ENCODE measurements around the gene FAAP100. TPM values are rescaled to one million over a fixed set of nuclear protein-coding genes. Genes with fewer than 3 reads are reported as not detected.

The FAAP100 gene
- total and polyA plus RNA-seq, 5 experiments from 2014 or later, result 9.1 to 55.9 (median 17.4) TPM

- POLR2A ChIA-PET, result interaction anchor here (1.5 to 2.0 kb wide), 3 partner anchors 15 to 18 kb away, joined by 3 to 8 read pairs (median 5); partner anchors contain the start of gene ACTG1
- H3K9me3 Mint-ChIP-seq, result no peaks in the 10 kb centered on the region
Observed at GRCh38 chr17:81493198-81494038, 58.7 kb downstream of the FAAP100 start.

GRCh38 chr17:81492706-81493105, 59.4 kb downstream of the FAAP100 start:
- H3K27ac Mint-ChIP-seq, result no peak overlapping the region
- H3K9me3 Mint-ChIP-seq, result no peaks in the 10 kb centered on the region
- H3K27me3 Mint-ChIP-seq, result peaks cover 0 to 3% (median 0%) of the 10 kb centered on the region in 5 donors
- no peaks in the 10 kb centered on the region for H3K36me3 Mint-ChIP-seq
- POLR2A ChIA-PET, result interaction anchor here (1.5 to 2.0 kb wide), 2 partner anchors 15 to 19 kb away, joined by 3 to 8 read pairs; partner anchors contain the start of gene ACTG1
- no peak overlapping the region for H3K4me3 Mint-ChIP-seq
- ATAC-seq (no peak), DNase-seq (no peak)
- peaks cover 2 to 5% (median 3%) of the 10 kb centered on the region in 4 donors for H3K4me1 Mint-ChIP-seq

More at GRCh38 chr17:81493198-81494038, 58.7 kb downstream of the FAAP100 start:
- peaks cover 2 to 5% (median 3%) of the 10 kb centered on the region in 4 donors for H3K4me1 Mint-ChIP-seq
- H3K36me3 Mint-ChIP-seq, result no peaks in the 10 kb centered on the region
- H3K27me3 Mint-ChIP-seq, result peaks cover 0 to 3% (median 2%) of the 10 kb centered on the region in 5 donors
- no peak for ATAC-seq
- H3K27ac Mint-ChIP-seq, result peak overlapping the region in 1 of 10 donors; percentile 82
- no peak for DNase-seq
- H3K4me3 Mint-ChIP-seq, result no peak overlapping the region

DNA sequence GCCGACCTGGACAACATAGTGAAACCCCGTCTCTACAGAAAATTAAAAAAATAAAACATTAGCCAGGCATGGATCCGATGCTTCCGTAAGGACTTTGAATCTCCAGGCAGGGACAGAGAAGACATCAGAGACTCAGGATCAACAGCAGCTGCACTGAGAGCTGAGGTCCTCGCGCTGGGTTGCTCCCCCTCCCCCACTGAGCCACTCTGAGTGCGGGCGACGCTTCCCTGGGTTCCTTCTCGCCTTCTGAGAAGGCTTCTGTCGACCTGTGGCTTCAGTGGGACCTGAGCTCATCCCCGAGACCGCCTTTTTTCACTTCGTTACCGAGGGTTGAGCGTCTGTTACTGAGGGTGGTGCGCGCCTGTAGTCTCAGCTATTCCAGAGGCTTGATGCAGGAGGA, 60.0 kb downstream of the FAAP100 start:
- Mint-ChIP-seq H3K4me3 (no peak overlapping the region), H3K9me3 (no peaks in the 10 kb centered on the region), H3K4me1 (peaks cover 3 to 6% (median 4%) of the 10 kb centered on the region in 4 donors), H3K27me3 (peaks cover 0 to 3% (median 0%) of the 10 kb centered on the region in 5 donors), H3K36me3 (no peaks in the 10 kb centered on the region), H3K27ac (peak overlapping the region in 1 of 10 donors; percentile 53)
- POLR2A ChIA-PET, result interaction anchor here (2.0 kb wide), 1 partner anchor 19 kb away, joined by 8 read pairs; the partner anchor contains the start of gene ACTG1
- no peak for DNase-seq
- no peak for ATAC-seq

DNA sequence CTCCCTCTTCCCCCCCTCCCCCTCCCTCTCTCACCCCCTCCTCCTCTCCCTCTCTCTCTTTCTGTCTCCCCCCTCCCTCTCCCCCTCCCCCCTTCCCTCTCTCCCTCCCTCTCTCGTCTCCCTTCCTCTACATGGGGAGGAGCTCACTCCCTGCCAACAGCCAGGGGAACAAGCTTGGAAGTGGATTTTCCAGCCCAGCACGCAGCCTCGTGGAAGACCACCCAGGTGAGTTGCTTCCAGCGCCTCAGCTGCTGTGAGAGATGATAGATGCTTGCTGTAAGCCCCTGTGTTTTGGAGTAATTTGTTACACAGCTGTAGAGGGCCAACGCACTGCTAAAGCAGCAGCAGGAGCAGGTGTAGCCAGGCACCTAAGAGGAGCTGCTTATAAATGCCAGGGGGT, 60.4 kb downstream of the FAAP100 start:
- Mint-ChIP-seq H3K27ac (peak overlapping the region in 1 of 10 donors; percentile 53), H3K36me3 (no peaks in the 10 kb centered on the region), H3K9me3 (no peaks in the 10 kb centered on the region), H3K4me1 (peaks cover 3 to 7% (median 4%) of the 10 kb centered on the region in 4 donors), H3K4me3 (no peak overlapping the region), H3K27me3 (peaks cover 0 to 3% (median 0%) of the 10 kb centered on the region in 5 donors)
- DNase-seq (no peak), ATAC-seq (no peak)
- POLR2A ChIA-PET, result interaction anchor here (2.0 kb wide), 1 partner anchor 20 kb away, joined by 8 read pairs; the partner anchor contains the start of gene ACTG1

DNA sequence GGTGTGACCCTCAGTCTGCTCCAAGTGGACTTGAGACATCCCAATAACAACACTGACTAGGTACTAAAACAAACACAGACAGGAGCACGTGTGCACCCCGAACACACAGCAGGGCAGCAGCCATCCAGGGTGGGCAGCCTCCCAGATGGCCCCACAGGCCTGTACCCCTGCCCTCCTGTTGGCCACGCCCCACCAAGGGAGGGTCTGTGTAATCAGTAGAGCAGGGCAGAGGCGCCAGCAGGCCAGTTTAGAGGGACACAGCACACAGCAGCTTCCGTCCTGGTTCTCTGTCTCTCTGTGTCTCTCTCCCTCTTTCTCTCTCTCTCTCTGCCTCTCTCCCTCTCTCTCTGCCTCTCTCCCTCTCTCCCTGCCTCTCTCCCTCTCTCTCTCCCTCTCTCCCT, 61.0 kb downstream of the FAAP100 start:
- Mint-ChIP-seq H3K4me1 (peaks cover 3 to 10% (median 5%) of the 10 kb centered on the region in 4 donors), H3K36me3 (no peaks in the 10 kb centered on the region), H3K27ac (no peak overlapping the region), H3K27me3 (peaks cover 0 to 5% (median under 1%) of the 10 kb centered on the region in 5 donors), H3K9me3 (no peaks in the 10 kb centered on the region), H3K4me3 (no peak overlapping the region)
- DNase-seq (no peak), ATAC-seq (no peak)
- POLR2A ChIA-PET, result interaction anchor here (0.6 to 2.0 kb wide), 2 partner anchors 20 to 59 kb away, joined by 3 to 8 read pairs; partner anchors contain the start of gene ACTG1

DNA sequence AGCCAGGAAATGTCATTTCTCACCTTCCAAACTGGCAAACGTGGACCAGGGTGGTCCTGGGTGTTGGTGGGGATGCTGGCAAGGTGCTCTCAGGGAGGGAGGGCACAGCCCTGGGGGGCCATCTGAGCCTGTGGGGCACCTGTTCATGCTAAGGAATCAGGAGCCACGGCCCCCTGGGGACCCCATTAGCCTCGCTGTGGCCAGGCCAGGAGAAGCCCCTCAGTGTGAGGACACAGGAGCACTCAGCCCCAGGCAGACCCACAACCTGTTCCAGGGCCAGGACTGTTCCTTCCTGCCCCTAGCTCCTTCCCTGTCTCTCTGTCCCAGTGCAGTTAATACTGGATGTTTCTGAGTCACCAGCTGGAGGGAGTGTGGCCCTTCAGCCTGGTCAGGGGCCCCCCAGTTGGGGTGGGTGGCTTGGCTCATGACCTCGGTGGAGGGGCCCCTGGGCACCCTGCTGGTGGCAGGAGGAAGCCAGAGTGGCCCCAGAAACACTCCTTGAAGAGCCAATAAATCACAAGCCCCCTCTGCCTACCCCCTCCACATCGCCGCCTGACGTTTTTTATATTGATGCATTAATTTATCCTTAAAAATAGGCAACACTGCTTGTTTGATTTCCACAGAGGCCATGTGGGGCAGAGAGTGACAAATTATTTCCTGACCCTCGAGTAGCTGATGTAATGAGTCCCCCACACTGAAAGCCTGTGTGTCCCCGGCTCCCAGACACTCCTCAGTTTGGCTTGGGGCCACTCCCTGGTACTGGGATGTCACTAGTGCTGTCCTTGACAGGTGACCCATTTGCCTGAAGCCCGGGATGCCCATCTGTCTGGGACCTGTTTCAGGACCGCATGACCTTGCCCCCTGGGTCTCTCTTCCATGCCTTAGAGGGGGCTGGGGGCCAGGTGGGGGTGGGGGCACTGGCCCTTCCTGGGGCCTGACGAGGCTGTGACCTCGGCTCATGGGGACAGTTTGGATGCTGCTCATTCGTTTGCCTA, 61.9 kb downstream of the FAAP100 start:
- peak overlapping the region in 5 of 10 donors; percentile 8 to 48 (median 35) for H3K27ac Mint-ChIP-seq
- POLR2A ChIA-PET, result interaction anchor here (0.6 to 10.9 kb wide), 7 partner anchors 7 to 365 kb away, joined by 3 to 176 read pairs (median 3); partner anchors contain the start of gene ACTG1
- no peak for ATAC-seq
- DNase-seq, result no peak
- H3K36me3 Mint-ChIP-seq, result no peaks in the 10 kb centered on the region
- H3K27me3 Mint-ChIP-seq, result peaks cover 0 to 9% (median 4%) of the 10 kb centered on the region in 5 donors
- H3K4me3 Mint-ChIP-seq, result peak overlapping the region in 8 of 10 donors; percentile 41 to 86 (median 69)
- peaks cover 4 to 13% (median 6%) of the 10 kb centered on the region in 4 donors for H3K4me1 Mint-ChIP-seq
- no peaks in the 10 kb centered on the region for H3K9me3 Mint-ChIP-seq

Other genes starting within 250 kb of the FAAP100 start
- gene BAHCC1, start 156.9 kb downstream of the FAAP100 start, total RNA-seq, result not detected
- not detected for gene BAHCC1, start 156.9 kb downstream of the FAAP100 start, polyA plus RNA-seq
- gene ACTG1, start 39.6 kb downstream of the FAAP100 start, total RNA-seq, result 1,000 to 10,000 TPM; 1,189 to 1,230 TPM
- 1,000 to 10,000 TPM; 1,334 to 1,669 (median 1,595) TPM for gene ACTG1, start 39.6 kb downstream of the FAAP100 start, polyA plus RNA-seq
- 1 to 10 TPM in 1 of 2 experiments, under 1 TPM in 1; 0.96 to 2.0 TPM for gene FSCN2, start 24.0 kb downstream of the FAAP100 start, total RNA-seq
- not detected for gene FSCN2, start 24.0 kb downstream of the FAAP100 start, polyA plus RNA-seq
- 100 to 1,000 TPM in 1 of 2 experiments, 10 to 100 TPM in 1; 91.1 to 101 TPM for gene NPLOC4, start 84.8 kb upstream of the FAAP100 start, total RNA-seq
- gene NPLOC4, start 84.8 kb upstream of the FAAP100 start, polyA plus RNA-seq, result 10 to 100 TPM; 46.3 to 57.8 (median 51.2) TPM
- gene TSPAN10, start 84.8 kb upstream of the FAAP100 start, total RNA-seq, result under 1 TPM; 0.80 to 0.86 TPM
- gene TSPAN10, start 84.8 kb upstream of the FAAP100 start, polyA plus RNA-seq, result 1 to 10 TPM in 2 of 3 donors, under 1 TPM in 1; 0.83 to 4.0 (median 1.6) TPM
- 1 to 10 TPM; 5.8 to 7.8 TPM for gene PDE6G, start 104.2 kb upstream of the FAAP100 start, total RNA-seq
- gene PDE6G, start 104.2 kb upstream of the FAAP100 start, polyA plus RNA-seq, result 10 to 100 TPM in 2 of 3 donors, 1 to 10 TPM in 1; 4.6 to 19.6 (median 15.3) TPM
- 10 to 100 TPM; 69.4 to 71.7 TPM for gene OXLD1, start 114.3 kb upstream of the FAAP100 start, total RNA-seq
- gene OXLD1, start 114.3 kb upstream of the FAAP100 start, polyA plus RNA-seq, result 100 to 1,000 TPM in 1 of 3 donors, 10 to 100 TPM in 2; 67.6 to 110 (median 98.3) TPM
- gene CCDC137, start 114.4 kb upstream of the FAAP100 start, total RNA-seq, result 10 to 100 TPM; 23.5 to 30.2 TPM
- gene CCDC137, start 114.4 kb upstream of the FAAP100 start, polyA plus RNA-seq, result 10 to 100 TPM; 11.0 to 23.9 (median 11.1) TPM
- gene ARL16, start 131.4 kb upstream of the FAAP100 start, total RNA-seq, result 10 to 100 TPM; 23.4 to 26.8 TPM
- 10 to 100 TPM; 26.0 to 39.3 (median 32.9) TPM for gene ARL16, start 131.4 kb upstream of the FAAP100 start, polyA plus RNA-seq
- 100 to 1,000 TPM; 151 to 154 TPM for gene HGS, start 131.7 kb upstream of the FAAP100 start, total RNA-seq
- gene HGS, start 131.7 kb upstream of the FAAP100 start, polyA plus RNA-seq, result 10 to 100 TPM; 15.4 to 31.1 (median 21.7) TPM
- gene MRPL12, start 151.0 kb upstream of the FAAP100 start, total RNA-seq, result 10 to 100 TPM; 23.8 to 25.9 TPM
- 10 to 100 TPM; 48.0 to 60.2 (median 48.0) TPM for gene MRPL12, start 151.0 kb upstream of the FAAP100 start, polyA plus RNA-seq
- 1 to 10 TPM; 6.0 to 6.1 TPM for gene SLC25A10, start 159.9 kb upstream of the FAAP100 start, total RNA-seq
- gene SLC25A10, start 159.9 kb upstream of the FAAP100 start, polyA plus RNA-seq, result 1 to 10 TPM; 2.3 to 4.4 (median 2.3) TPM